GM12878 (cell line): ENCODE measurements around the gene PRR16. TPM values are rescaled to one million over a fixed set of nuclear protein-coding genes. Genes with fewer than 3 reads are reported as not detected.

Experiments used
- ATAC-seq: fragments of 200-7000 bp; cut with Tn5 transposase; 3 replicates; pipeline ENCODE4 v1.9.1; 2020; ENCODE audit warnings: mild to moderate bottlenecking, moderate library complexity
- BruUV-seq: library from RNA; stranded (reverse); fragments of 400-500 nt; replicated peaks from 2 replicates; lab custom pipeline; 2021; lab: Mats Ljungman, UMichigan
- CTCF ChIA-PET: fragments of 300-600 bp; sonication (Branson Sonifier 250); formaldehyde crosslinking; extraction: SDS; loops from one replicate; lab custom pipeline; 2021; ENCODE audit warnings: inconsistent platforms; lab: Yijun Ruan, JAX
- POLR2A ChIA-PET: fragments of 350-600 bp; formaldehyde crosslinking; extraction: SDS; loops from one replicate; lab custom pipeline; 2021; ENCODE audit warnings: inconsistent platforms; lab: Charles Lee
- RAD21 ChIA-PET: fragments of 300-600 bp; sonication (Branson Sonifier 250); formaldehyde crosslinking; loops from one replicate; lab custom pipeline; 2023; ENCODE audit warnings: antibody characterized with exemption; ENCODE audit not compliant: unreplicated experiment; lab: Charles Lee
- SMC1A ChIA-PET: fragments of 300-600 bp; sonication (Branson Sonifier 250); formaldehyde crosslinking; loops from one replicate; lab custom pipeline; 2023; ENCODE audit not compliant: unreplicated experiment, uncharacterized antibody; lab: Charles Lee
- DNase-seq: peaks from one replicate; pipeline ENCODE4 v3.0.0-alpha.2; 2011; ENCODE audit warnings: low read depth, low spot score
- FAIRE-seq: peaks from 3 replicates; lab custom pipeline; 2011; peaks lifted over from hg19 to GRCh38; lab: Jason Lieb, UNC
- H2AFZ ChIP-seq: 2 replicates; pipeline ENCODE4 v1.6.0; 2011; ENCODE audit warnings: low read depth, low read length, control low read depth; ENCODE audit not compliant: control insufficient read depth
- H3K27ac ChIP-seq: 2 replicates; pipeline ENCODE4 v1.5.1; 2011; ENCODE audit warnings: control low read depth; ENCODE audit not compliant: control insufficient read depth, insufficient read depth
- H3K27me3 ChIP-seq, 2 experiments: replicated peaks in 1 of 2; 2 replicates each; pipeline versions ENCODE4 v1.6.0 to v1.6.1; 2011; ENCODE audit warnings: low read length in 1 of 2; ENCODE audit not compliant: control insufficient read depth in 2 of 2, insufficient read depth in 2 of 2
- H3K36me3 ChIP-seq, 2 experiments: 2 replicates each; pipeline ENCODE4 v1.5.1; 2011; ENCODE audit warnings: low read length in 1 of 2; ENCODE audit not compliant: control insufficient read depth in 2 of 2, insufficient read depth in 2 of 2
- H3K4me1 ChIP-seq: 2 replicates; pipeline ENCODE4 v1.6.1; 2011; ENCODE audit warnings: mild to moderate bottlenecking, low read length, moderate library complexity, mixed read lengths; ENCODE audit not compliant: control insufficient read depth, insufficient read depth
- H3K4me2 ChIP-seq: 2 replicates; pipeline ENCODE4 v1.6.0; 2011; ENCODE audit warnings: control low read depth; ENCODE audit not compliant: control insufficient read depth, insufficient read depth
- H3K4me3 ChIP-seq: fragments of 200-600 bp; sonication (generic); 2 replicates; pipeline ENCODE4 v1.5.1; 2016
- H3K79me2 ChIP-seq: 2 replicates; pipeline ENCODE4 v1.6.0; 2011; ENCODE audit warnings: low read length; ENCODE audit not compliant: control insufficient read depth, insufficient read depth
- H3K9ac ChIP-seq: 2 replicates; pipeline ENCODE4 v1.8.0; 2011; ENCODE audit warnings: low read length, control low read depth, mixed read lengths; ENCODE audit not compliant: control insufficient read depth, insufficient read depth
- H3K9me3 ChIP-seq: replicated peaks from 3 replicates; pipeline ENCODE4 v1.5.1; 2011; ENCODE audit warnings: mild to moderate bottlenecking, low read length; ENCODE audit not compliant: control insufficient read depth, insufficient read depth
- H4K20me1 ChIP-seq: 2 replicates; pipeline ENCODE4 v1.6.0; 2011; ENCODE audit not compliant: control insufficient read depth, insufficient read depth
- BACH1 ChIP-seq: fragments of 450-650 bp; IDR thresholded peaks from 2 replicates; pipeline ENCODE4 v1.6.1; 2017; ENCODE audit warnings: mild to moderate bottlenecking, borderline replicate concordance
- CHD1 ChIP-seq: IDR thresholded peaks from 2 replicates; pipeline ENCODE4 v1.6.1; 2012; ENCODE audit warnings: low read depth, low read length, improper control_type of control experiment
- CHD4 ChIP-seq: fragments of 200-600 bp; sonication (generic); IDR thresholded peaks from 2 replicates; pipeline ENCODE4 v1.6.1; 2016; ENCODE audit warnings: mild to moderate bottlenecking
- FOS ChIP-seq: IDR thresholded peaks from 3 replicates; pipeline ENCODE4 v1.6.1; 2011; ENCODE audit warnings: borderline replicate concordance; ENCODE audit not compliant: insufficient read length; ENCODE audit errors: extremely low read depth
- IKZF1 ChIP-seq: fragments of 450-650 bp; conservative IDR thresholded peaks from 2 replicates; pipeline ENCODE4 v1.6.1; 2017; ENCODE audit warnings: antibody characterized with exemption, mild to moderate bottlenecking
- JUND ChIP-seq: IDR thresholded peaks from 2 replicates; pipeline ENCODE4 v1.6.1; 2012; ENCODE audit warnings: low read depth, mild to moderate bottlenecking, low read length, improper control_type of control experiment, moderate library complexity
- LARP7 ChIP-seq: fragments of 450-650 bp; IDR thresholded peaks from 2 replicates; pipeline ENCODE4 v1.6.1; 2017; ENCODE audit warnings: mild to moderate bottlenecking
- MTA3 ChIP-seq: IDR thresholded peaks from 2 replicates; pipeline ENCODE4 v1.6.1; 2012; ENCODE audit warnings: low read length, inconsistent platforms, borderline replicate concordance
- NR2C1 ChIP-seq: fragments of 450-650 bp; IDR thresholded peaks from 2 replicates; pipeline ENCODE4 v1.6.1; 2017; ENCODE audit warnings: antibody characterized with exemption, mild to moderate bottlenecking, moderate library complexity
- NRF1 ChIP-seq: conservative IDR thresholded peaks from 2 replicates; pipeline ENCODE4 v1.6.1; 2011; ENCODE audit warnings: mild to moderate bottlenecking, low read depth, low read length, improper control_type of control experiment
- POLR2A ChIP-seq: IDR thresholded peaks from 2 replicates; pipeline ENCODE4 v1.6.1; 2011; ENCODE audit warnings: low read depth, mild to moderate bottlenecking, low read length
- SRF ChIP-seq, 2 experiments: IDR thresholded peaks; 2 replicates each; pipeline ENCODE4 v1.6.1; 2011; ENCODE audit warnings: low read depth in 2 of 2, low read length in 2 of 2, mild to moderate bottlenecking in 1 of 2, moderate library complexity in 1 of 2
- STAT3 ChIP-seq: IDR thresholded peaks from 2 replicates; pipeline ENCODE4 v1.6.1; 2011; ENCODE audit warnings: low read depth, low read length, improper control_type of control experiment
- TCF7 ChIP-seq: IDR thresholded peaks from 2 replicates; pipeline ENCODE4 v1.6.1; 2014; ENCODE audit warnings: antibody characterized with exemption, borderline replicate concordance
- YBX1 ChIP-seq: fragments of 450-650 bp; IDR thresholded peaks from 2 replicates; pipeline ENCODE4 v1.6.1; 2016; ENCODE audit warnings: antibody characterized with exemption
- YY1 ChIP-seq: IDR thresholded peaks from 2 replicates; pipeline ENCODE4 v1.6.1; 2011; ENCODE audit warnings: low read depth, mild to moderate bottlenecking, low read length
- ZNF207 ChIP-seq: fragments of 450-650 bp; IDR thresholded peaks from 2 replicates; pipeline ENCODE4 v1.6.1; 2014; ENCODE audit warnings: antibody characterized with exemption, mild to moderate bottlenecking, borderline replicate concordance
- ZNF24 ChIP-seq: fragments of 450-650 bp; IDR thresholded peaks from 2 replicates; pipeline ENCODE4 v1.6.1; 2017; ENCODE audit warnings: antibody characterized with exemption, mild to moderate bottlenecking
- WGBS: methylation state at CpG from one replicate; pipeline ENCODE4 v1.1.6; 2016; ENCODE audit warnings: low lambda C conversion rate; ENCODE audit not compliant: insufficient replicate concordance, insufficient coverage; ENCODE audit errors: missing lambda C conversion rate; 5-methylcytosine and 5-hydroxymethylcytosine counted together
- in situ Hi-C: fragments of 300-500 bp; cut with MboI; formaldehyde crosslinking; loops from 9 replicates; pipeline ENCODE4 v1.14.3; 2018; ENCODE audit warnings: mixed read lengths
- intact Hi-C: fragments of 100-400 bp; cut with micrococcal nuclease; formaldehyde crosslinking; loops from one replicate; pipeline ENCODE4 v1.14.2; 2022; ENCODE audit not compliant: unreplicated experiment
- polyA plus RNA-seq, 11 experiments: library from polyadenylated mRNA; depleted of rRNA in 4 of 11; unstranded in 6 of 11; stranded (reverse) in 5 of 11; fragments of >200 nt; fragmentation: Nextera tagmentation in 4 of 11; fragmentation: Illumina TruSeq in 1 of 11; extraction: Ambion mirVana in 4 of 11; extraction: Trizol in 1 of 11; gene quantifications; 1 replicate in 1 of 11; 2 replicates in 10 of 11; pipeline versions ENCODE4 v1.2.1 to v1.2.3, GENCODE V29; 2011 to 2016; ENCODE audit warnings: inconsistent platforms in 2 of 11, missing spikeins in 2 of 11, low read depth in 1 of 11
- total RNA-seq, 4 experiments: library from RNA; depleted of rRNA in 3 of 4; stranded (reverse); fragments of >200 nt in 3 of 4; fragmentation: Illumina TruSeq in 1 of 4; extraction: Trizol in 1 of 4; gene quantifications; 2 replicates each; pipeline versions ENCODE4 v1.2.1 to v1.2.3, GENCODE V29; 2013 to 2021

PRR16 gene
- total and polyA plus RNA-seq, 10 of the 15 experiments (the other 5 are each of a cell fraction or from before 2014, with no cell fraction given): not detected

DNA sequence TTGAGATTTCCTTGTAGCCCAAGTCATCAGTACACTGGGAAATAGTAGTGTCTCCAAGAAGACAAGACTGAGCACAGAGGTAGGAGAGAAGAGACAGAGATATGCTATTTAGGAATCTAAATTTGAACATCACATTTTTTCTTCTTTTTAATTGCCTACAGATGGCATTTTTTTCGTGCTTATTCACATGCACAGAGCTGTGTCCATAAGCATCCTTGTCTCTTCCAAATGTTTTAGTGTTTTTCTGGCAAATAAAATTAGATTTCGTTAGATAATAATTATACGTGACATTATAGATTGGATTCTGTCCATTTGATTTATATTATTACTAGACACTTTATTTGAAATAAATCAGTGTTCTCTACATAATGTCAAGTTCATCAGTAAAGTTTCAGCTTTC, 80.9 kb downstream of the PRR16 start:
- no peaks in the 10 kb centered on the region for H3K4me1 ChIP-seq
- TF ChIP-seq ZNF24 (no peak), YBX1 (no peak), FOS (no peak), SRF (IDR thresholded peaks at IDR 0.05; ENCODE audit: low read depth in 2 of 2, low read length in 2 of 2) (no peak), NRF1 (no peak), YY1 (no peak), IKZF1 (no peak), NR2C1 (no peak), MTA3 (no peak), LARP7 (no peak)
- TF ChIP-seq, all 136 proteins: peak for 0
- BruUV-seq: no TSS peak
- CTCF ChIA-PET: no interaction called here
- FAIRE-seq (no peak), DNase-seq (no peak), ATAC-seq (no peak)
- RAD21 ChIA-PET: no interaction called here
- Histone ChIP-seq H3K9ac (no peak overlapping the region), H2AFZ (no peak overlapping the region), H3K27ac (no peak overlapping the region), H3K4me3 (no peak overlapping the region), H3K9me3 (no peaks in the 10 kb centered on the region), H3K36me3 (no peaks in the 10 kb centered on the region), H3K4me2 (no peak overlapping the region), H3K27me3 (no peaks in the 10 kb centered on the region), H3K79me2 (no peaks in the 10 kb centered on the region), H4K20me1 (no peaks in the 10 kb centered on the region)
- intact Hi-C loops (no loop called here), in situ Hi-C loops (no loop called here)
- POLR2A ChIA-PET: no interaction called here
- SMC1A ChIA-PET: interaction anchor here (1.4 to 1.6 kb wide), 2 partner anchors 71 to 402 kb away, joined by 3 to 5 read pairs; no protein-coding TSS in a partner anchor
- WGBS: 50% methylated on average over 3 of the region's 3 CpGs

DNA sequence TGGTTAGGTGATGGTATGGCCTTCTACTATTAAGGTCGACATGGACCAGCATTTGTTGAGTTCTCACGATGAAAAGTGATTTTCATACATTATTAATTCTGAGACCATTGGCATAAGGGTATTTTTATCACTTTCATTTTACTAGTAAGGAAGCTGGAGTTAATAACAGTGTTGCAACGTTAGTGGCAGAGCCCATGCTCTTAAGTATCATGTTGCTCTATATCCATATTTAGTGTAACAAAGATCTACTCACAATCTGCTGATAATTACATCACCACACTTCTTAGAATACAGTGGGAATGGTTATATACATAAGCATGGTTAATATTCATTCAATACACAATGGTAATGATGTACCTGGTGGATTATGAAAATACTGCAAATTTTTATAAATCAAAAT, 81.9 kb downstream of the PRR16 start:
- WGBS: 13% methylated on average over 3 of the region's 3 CpGs
- BruUV-seq: no TSS peak
- no peak overlapping the region for H3K4me3 ChIP-seq
- no peak for TF ChIP-seq CHD4
- TF ChIP-seq CHD1: no peak
- no peak for TF ChIP-seq NRF1
- TF ChIP-seq STAT3: no peak
- TF ChIP-seq POLR2A: no peak
- no peak for TF ChIP-seq BACH1
- TF ChIP-seq JUND: no peak
- no peak for TF ChIP-seq ZNF207
- no peak for TF ChIP-seq TCF7

More for the DNA sequence above, 81.9 kb downstream of the PRR16 start:
- Histone ChIP-seq H3K79me2 (no peaks in the 10 kb centered on the region), H3K27me3 (no peaks in the 10 kb centered on the region), H3K36me3 (no peaks in the 10 kb centered on the region), H3K4me2 (no peak overlapping the region), H2AFZ (no peak overlapping the region), H4K20me1 (no peaks in the 10 kb centered on the region), H3K9me3 (no peaks in the 10 kb centered on the region), H3K27ac (no peak overlapping the region), H3K4me1 (no peaks in the 10 kb centered on the region), H3K9ac (no peak overlapping the region)
- DNase-seq (no peak), ATAC-seq (no peak), FAIRE-seq (no peak)
- in situ Hi-C loops: no loop called here
- POLR2A ChIA-PET: no interaction called here
- SMC1A ChIA-PET: interaction anchor here (1.4 kb wide), 1 partner anchor 70 kb away, joined by 5 read pairs; no protein-coding TSS in a partner anchor
- intact Hi-C loops: no loop called here
- CTCF ChIA-PET: no interaction called here
- RAD21 ChIA-PET: no interaction called here
